T-helper 2 cell treated with Interferon-gamma antibody and Interleukin-4, amounts not matched to agents 5 μg/mL and 100 μg/mL, for 36 hours (primary cell): ENCODE data around the gene PEX11G.

Experiments
- DNase-seq: peaks from one replicate; pipeline ENCODE4 v3.0.0; 2021; ENCODE audit warnings: low spot score
- H3K27ac Mint-ChIP-seq: one replicate; pipeline ENCODE4 v1.8.0; 2021; ENCODE audit warnings: mild to moderate bottlenecking, mixed read lengths
- H3K27me3 Mint-ChIP-seq: one replicate; pipeline ENCODE4 v1.8.0; 2021; ENCODE audit warnings: low read depth, mixed read lengths
- H3K36me3 Mint-ChIP-seq: one replicate; pipeline ENCODE4 v1.8.0; 2021; ENCODE audit warnings: low read depth, mixed read lengths
- H3K4me1 Mint-ChIP-seq: one replicate; pipeline ENCODE4 v1.8.0; 2021; ENCODE audit warnings: low read depth, mixed read lengths
- H3K4me3 Mint-ChIP-seq: one replicate; pipeline ENCODE4 v1.8.0; 2022; ENCODE audit warnings: mild to moderate bottlenecking, moderate library complexity, mixed read lengths
- H3K9me3 Mint-ChIP-seq: one replicate; pipeline ENCODE4 v1.8.0; 2021; ENCODE audit warnings: mixed read lengths

The PEX11G gene

DNA sequence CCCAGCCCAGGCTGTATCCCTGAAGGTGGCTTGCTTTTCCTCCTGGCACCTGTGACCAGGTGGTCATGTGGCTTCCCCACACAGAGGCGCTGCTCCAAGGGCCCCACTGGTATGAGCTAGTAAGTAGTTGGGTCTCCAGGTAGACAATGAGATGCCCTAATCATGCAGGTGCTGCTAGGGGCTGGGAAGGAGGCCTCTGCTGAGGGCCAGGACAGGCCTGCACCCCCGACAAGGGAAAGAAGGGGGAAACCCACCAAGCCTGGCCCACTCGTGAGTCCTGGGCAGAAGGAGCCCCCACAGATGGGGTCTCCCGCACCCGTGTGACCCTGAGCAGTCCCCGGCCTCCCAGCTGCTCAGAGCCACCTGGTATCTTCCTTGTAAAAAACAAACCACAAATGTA is 13.2 kb downstream of the PEX11G start:
- no peak overlapping the region for H3K27ac Mint-ChIP-seq

DNA sequence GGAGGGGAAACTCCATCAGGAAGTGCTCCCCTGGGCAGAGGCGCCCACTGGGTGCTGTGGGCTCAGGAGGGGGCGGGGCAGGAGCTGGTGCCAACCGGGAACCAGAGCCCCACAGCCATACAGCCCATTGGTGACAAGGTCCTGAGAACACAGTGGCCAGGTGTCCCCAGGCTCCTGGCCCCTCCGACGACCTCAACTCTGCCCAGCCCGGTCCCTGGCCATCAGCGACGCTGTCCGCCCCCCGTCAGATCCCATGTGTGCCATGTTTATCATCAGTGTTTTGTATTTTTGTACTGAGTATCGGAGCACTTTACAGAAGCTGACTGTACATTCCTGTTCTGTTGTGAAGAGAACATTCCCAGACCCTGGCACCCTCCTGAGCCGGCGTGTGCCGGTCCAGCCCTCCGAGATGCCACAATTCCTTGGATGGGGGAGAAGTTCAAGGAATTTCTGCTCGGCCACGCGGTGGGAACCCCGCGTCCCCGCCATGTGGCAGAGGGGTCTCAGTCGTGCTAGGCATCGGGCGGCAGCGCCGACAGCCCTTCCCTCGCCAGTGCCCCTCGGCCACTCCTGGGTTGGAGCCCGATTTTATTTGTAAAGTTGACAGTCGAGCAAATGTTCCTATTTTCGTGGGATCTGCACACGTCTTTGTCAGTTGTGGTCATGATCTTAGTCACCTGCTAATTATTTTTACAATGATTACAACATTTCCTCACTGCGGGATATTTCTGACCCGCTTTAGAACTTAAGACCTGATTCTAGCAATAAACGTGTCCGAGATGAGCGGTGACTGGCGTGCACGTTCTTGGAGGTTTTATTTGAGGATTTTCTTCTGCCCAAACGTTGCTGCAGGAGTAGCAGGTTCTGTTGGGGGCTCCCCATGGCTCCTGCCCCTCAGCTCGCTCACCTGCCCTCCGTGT is 16.9 kb downstream of the PEX11G start:
- no peaks in the 10 kb centered on the region for H3K27me3 Mint-ChIP-seq
- H3K9me3 Mint-ChIP-seq, result no peaks in the 10 kb centered on the region
- peaks cover 13% of the 10 kb centered on the region for H3K36me3 Mint-ChIP-seq
- no peak for DNase-seq
- H3K4me1 Mint-ChIP-seq, result no peaks in the 10 kb centered on the region
- no peak overlapping the region for H3K27ac Mint-ChIP-seq
- H3K4me3 Mint-ChIP-seq, result no peak overlapping the region

More for the DNA sequence above, 13.2 kb downstream of the PEX11G start:
- no peak for DNase-seq
- no peaks in the 10 kb centered on the region for H3K27me3 Mint-ChIP-seq
- no peak overlapping the region for H3K4me3 Mint-ChIP-seq
- no peaks in the 10 kb centered on the region for H3K4me1 Mint-ChIP-seq
- H3K36me3 Mint-ChIP-seq, result peaks cover 7% of the 10 kb centered on the region
- H3K9me3 Mint-ChIP-seq, result no peaks in the 10 kb centered on the region

DNA sequence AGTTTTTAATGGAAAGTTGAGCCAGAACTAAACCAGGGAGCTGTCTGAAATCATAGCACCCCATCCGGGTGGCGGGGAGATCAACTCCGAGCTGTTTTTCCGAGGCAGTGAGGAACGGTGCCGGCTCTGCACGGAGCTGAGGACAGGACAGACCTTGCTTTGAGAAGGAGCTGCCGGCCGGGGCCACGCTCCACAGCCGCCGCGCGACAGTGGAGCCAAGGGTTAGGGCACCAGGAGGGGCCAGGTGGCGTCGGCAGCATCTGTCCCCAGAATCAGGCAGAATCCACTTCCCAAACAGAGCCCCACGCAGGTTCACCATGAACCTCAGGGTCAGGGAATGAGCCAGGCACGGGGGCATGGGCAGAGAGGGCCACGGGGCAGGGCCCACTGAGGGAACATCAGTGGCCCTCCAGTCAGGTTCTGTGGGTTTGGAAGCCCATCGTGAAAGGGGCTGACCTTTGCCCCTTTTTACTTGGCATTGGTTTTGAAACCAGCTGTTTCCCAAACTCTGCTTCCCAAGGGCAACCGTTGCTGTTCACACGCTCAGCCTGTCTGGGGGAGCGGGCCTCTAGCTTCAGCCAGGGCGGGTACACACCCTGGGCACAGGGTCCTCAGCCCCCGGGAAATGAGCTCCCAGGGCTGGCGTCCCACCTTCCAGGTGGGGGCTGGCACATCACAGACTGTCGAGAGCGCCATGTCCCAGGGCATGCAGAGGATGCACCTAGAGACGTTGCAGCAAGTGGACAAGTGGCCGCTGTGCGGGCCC is 18.1 kb downstream of the PEX11G start:
- DNase-seq, result no peak
- Mint-ChIP-seq H3K4me3 (no peak overlapping the region), H3K36me3 (peaks cover 13% of the 10 kb centered on the region), H3K4me1 (no peaks in the 10 kb centered on the region), H3K9me3 (no peaks in the 10 kb centered on the region), H3K27ac (no peak overlapping the region), H3K27me3 (no peaks in the 10 kb centered on the region)

DNA sequence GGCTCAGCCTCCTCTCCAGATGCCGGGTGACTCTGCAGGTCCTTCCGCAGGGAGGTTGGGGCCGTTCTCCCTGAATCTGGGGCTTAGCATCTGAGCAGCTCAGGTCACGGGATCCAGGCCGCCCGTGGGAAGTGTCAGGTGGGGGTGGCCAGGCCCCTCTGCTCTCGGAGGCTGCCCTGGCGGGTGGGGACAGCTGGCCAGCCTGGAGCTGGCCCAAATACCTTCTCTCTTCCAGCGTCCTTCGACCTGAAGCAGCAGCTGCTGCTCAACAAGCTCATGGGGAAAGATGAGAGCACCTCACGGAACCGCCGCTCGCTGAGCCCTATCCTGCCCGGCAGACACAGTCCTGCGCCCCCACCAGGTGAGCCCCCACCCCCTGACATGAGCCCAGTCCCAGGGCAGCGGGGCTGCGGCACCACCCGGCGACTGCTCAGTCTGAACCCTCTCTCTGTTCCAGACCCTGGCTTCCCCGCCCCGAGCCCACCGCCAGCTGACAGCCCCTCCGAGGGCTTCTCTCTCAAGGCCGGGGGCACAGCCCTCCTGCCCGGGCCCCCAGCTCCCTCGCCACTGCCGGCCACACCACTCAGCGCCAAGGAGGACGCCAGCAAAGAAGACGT is 19.1 kb downstream of the PEX11G start:
- Mint-ChIP-seq H3K9me3 (no peaks in the 10 kb centered on the region), H3K4me1 (no peaks in the 10 kb centered on the region), H3K36me3 (peaks cover 14% of the 10 kb centered on the region), H3K4me3 (no peak overlapping the region), H3K27me3 (no peaks in the 10 kb centered on the region), H3K27ac (no peak overlapping the region)
- no peak for DNase-seq

DNA sequence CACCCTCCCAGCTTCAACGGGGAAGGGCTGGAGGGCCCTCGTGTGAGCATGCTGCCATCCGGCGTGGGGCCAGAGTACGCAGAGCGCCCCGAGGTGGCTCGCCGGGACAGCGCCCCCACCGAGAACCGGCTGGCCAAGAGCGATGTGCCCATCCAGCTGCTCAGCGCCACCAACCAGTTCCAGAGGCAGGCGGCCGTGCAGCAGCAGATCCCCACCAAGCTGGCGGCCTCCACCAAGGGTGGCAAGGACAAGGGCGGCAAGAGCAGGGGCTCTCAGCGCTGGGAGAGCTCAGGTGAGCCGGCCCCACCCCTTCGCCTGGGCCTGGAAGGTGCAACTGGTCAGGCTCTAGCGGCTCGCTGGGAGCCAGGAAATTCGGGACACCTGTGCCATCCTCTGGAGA is 20.0 kb downstream of the PEX11G start:
- no peak for DNase-seq
- Mint-ChIP-seq H3K4me1 (no peaks in the 10 kb centered on the region), H3K9me3 (no peaks in the 10 kb centered on the region), H3K4me3 (no peak overlapping the region), H3K36me3 (peaks cover 18% of the 10 kb centered on the region), H3K27ac (no peak overlapping the region), H3K27me3 (no peaks in the 10 kb centered on the region)

DNA sequence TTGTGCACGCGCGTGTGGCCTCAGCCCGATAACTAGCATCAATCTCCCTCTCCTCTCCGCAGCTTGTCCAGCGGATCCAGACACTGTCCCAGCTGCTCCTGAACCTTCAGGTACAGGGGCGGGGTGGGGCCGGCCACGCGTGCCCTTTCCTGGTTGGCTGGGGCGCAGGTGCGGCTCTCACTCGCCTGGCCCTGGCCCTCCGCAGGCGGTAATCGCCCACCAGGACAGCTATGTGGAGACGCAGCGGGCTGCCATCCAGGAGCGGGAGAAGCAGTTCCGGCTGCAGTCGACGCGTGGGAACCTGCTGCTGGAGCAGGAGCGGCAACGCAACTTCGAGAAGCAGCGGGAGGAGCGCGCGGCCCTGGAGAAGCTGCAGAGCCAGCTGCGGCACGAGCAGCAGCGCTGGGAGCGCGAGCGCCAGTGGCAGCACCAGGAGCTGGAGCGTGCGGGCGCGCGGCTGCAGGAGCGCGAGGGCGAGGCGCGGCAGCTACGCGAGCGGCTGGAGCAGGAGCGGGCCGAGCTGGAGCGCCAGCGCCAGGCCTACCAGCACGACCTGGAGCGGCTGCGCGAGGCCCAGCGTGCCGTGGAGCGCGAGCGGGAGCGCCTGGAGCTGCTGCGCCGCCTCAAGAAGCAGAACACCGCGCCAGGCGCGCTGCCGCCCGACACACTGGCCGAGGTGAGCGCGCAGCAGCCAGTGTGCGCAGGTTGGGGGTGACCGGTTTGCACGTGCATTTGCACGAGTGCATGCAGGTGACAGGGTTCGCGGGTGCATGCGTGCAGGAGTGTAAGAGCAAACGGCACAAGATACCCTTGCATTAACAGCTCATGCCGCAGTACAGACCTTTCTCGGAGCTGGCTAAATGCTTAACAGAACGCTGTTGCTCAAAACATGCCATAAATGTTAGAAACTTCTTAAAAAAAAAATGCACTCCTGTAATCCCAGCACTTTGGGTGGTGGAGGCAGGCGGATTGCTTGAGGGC is 21.5 kb downstream of the PEX11G start:
- Mint-ChIP-seq H3K27ac (no peak overlapping the region), H3K36me3 (peaks cover 18% of the 10 kb centered on the region), H3K9me3 (no peaks in the 10 kb centered on the region), H3K27me3 (no peaks in the 10 kb centered on the region), H3K4me3 (no peak overlapping the region), H3K4me1 (no peaks in the 10 kb centered on the region)
- no peak for DNase-seq

DNA sequence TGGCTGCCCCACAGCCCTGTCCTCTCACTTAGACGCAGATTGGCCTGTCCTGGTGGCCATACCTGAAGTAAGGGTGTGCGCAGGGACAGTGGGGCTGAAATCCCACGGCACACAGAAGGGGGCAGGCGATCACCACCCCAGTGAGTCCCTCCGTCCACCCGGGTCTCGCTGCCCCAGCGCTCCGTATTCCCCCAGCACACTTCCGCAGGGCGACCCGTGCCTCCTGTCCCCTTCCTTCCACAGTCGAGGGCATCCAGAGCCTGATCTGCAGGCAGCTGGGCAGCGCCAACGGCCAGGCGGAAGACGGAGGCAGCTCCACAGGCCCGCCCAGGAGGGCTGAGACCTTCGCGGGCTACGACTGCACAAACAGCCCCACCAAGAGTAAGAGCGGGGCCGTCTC is 25.3 kb downstream of the PEX11G start:
- no peak overlapping the region for H3K27ac Mint-ChIP-seq
- H3K4me1 Mint-ChIP-seq, result no peaks in the 10 kb centered on the region
- no peak overlapping the region for H3K4me3 Mint-ChIP-seq
- no peaks in the 10 kb centered on the region for H3K27me3 Mint-ChIP-seq
- no peaks in the 10 kb centered on the region for H3K9me3 Mint-ChIP-seq
- DNase-seq, result no peak
- H3K36me3 Mint-ChIP-seq, result peaks cover 28% of the 10 kb centered on the region

DNA sequence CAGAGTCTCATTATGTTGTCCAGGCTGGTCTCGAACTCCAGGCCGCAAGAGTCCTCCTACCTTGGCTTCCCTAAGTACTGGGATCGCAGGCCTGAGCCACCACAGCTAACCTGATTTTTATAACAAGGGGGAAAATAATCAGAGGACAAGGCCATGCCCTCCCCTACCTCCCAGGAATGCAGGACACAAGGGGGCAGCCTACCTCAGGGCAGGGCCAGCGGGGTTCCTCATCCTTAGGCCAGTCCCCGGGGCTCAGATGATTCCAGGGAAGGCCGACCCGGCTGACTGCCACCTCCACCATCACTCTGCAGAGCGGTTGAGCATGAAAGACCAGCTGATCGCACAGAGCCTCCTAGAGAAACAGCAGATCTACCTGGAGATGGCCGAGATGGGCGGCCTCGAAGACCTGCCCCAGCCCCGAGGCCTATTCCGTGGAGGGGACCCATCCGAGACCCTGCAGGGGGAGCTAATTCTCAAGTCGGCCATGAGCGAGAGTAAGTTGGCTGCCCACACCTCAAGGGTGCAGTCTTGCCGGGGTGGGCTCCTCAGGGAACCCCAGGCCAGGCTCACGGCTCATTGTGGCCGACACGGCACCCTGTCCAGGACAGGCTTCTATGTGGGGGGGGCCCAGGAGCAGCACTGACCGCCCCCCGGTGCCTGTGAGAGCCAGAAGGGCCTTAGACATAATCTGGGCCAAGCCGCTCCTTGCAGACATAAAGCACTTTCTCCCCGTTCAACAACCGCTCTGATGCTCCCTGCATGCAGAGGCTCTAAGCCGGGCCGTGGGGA is 26.8 kb downstream of the PEX11G start:
- Mint-ChIP-seq H3K27ac (no peak overlapping the region), H3K4me1 (no peaks in the 10 kb centered on the region), H3K4me3 (no peak overlapping the region), H3K27me3 (no peaks in the 10 kb centered on the region), H3K36me3 (peaks cover 28% of the 10 kb centered on the region), H3K9me3 (no peaks in the 10 kb centered on the region)
- no peak for DNase-seq

DNA sequence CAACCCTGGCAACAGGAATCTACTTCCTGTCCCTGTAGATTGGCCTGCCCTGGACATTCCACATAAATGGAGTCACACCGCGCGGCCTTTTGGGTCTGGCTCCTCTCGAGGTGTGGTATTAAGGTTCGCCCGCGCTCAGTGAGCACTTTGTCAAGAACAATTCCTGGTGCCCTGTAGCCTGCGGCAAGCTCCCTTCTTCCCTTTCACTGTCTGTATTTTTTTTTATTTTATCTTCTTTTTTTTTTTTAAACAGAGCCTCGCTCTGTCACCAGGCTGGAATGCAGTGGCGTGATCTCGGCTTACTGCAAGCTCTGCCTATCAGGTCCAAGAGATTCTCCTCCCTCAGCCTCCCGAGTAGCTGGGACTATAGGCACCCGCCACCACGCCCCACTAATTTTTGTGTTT is 28.3 kb downstream of the PEX11G start:
- H3K36me3 Mint-ChIP-seq, result peaks cover 42% of the 10 kb centered on the region
- H3K9me3 Mint-ChIP-seq, result peaks cover under 1% of the 10 kb centered on the region
- no peak overlapping the region for H3K27ac Mint-ChIP-seq
- DNase-seq, result no peak
- no peak overlapping the region for H3K4me3 Mint-ChIP-seq
- no peaks in the 10 kb centered on the region for H3K27me3 Mint-ChIP-seq
- no peaks in the 10 kb centered on the region for H3K4me1 Mint-ChIP-seq

DNA sequence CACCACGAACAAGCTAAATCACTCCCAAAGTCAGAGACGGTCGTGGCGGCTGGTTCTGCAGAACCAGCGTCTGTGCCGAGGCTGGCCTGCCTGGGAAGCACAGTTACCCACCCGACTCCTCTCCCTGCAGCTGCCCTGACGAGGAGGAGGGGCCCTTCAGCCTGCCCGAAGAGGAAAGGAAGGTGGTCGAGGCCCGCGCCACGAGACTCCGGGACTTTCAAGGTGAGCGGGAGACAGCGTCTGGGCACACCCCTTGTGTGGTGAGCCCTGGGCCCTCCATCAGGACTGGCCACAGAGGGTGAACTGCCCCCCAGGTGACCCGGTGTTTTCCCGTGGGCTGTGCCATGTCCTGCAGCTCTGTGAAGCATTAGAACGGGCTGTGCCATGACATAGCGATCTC is 29.1 kb downstream of the PEX11G start:
- Mint-ChIP-seq H3K9me3 (peaks cover 8% of the 10 kb centered on the region), H3K36me3 (peaks cover 49% of the 10 kb centered on the region), H3K27me3 (no peaks in the 10 kb centered on the region), H3K4me3 (no peak overlapping the region), H3K27ac (no peak overlapping the region), H3K4me1 (no peaks in the 10 kb centered on the region)
- no peak for DNase-seq

DNA sequence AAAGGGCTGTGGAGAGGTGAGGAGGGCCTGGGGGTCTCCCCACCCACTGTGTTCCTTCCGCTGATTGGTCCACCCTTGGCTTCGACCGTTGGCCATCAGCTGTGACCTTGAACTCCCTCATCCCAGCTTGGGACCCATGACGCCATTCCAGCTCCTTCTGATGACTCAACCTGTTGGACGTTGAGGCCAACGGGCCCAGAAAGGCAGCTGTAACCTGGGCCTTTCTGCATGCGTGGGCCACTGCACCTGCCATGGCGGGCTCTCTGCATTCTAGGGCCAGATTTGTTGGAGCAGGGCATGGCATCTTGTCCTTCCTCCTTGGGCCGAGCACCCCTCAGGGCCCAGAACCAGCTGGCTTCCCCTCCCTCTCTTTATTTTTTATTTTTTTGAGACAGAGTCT is 30.2 kb downstream of the PEX11G start:
- no peak overlapping the region for H3K4me3 Mint-ChIP-seq
- no peak for DNase-seq
- H3K36me3 Mint-ChIP-seq, result peaks cover 57% of the 10 kb centered on the region
- no peaks in the 10 kb centered on the region for H3K27me3 Mint-ChIP-seq
- no peaks in the 10 kb centered on the region for H3K4me1 Mint-ChIP-seq
- H3K27ac Mint-ChIP-seq, result no peak overlapping the region
- peaks cover 18% of the 10 kb centered on the region for H3K9me3 Mint-ChIP-seq

DNA sequence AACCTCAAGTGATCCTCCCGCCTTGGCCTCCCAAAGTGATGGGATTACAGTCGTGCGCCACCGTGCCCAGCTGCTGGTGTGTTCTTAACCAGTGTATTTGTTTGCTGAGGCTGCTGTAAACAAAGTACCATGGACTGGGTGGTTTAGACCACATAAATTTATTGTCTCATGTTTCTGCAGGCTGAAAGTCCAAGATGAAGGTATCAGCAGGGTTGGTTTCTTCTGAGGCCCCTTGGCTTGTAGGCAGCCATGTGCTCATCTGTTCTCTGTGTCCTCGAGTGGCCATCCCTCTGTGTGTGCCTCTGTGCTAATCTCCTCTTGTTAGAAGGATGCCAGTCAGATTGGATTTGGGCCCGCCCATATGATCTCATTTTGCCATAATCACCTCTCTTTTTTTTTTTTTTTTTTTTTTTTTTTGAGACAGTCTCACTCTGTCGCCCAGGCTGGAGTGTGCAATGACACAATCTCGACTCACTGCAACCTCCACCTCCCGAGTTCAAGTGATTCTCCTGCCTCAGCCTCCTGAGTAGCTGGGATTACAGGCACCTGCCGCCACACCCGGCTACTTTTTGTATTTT is 31.8 kb downstream of the PEX11G start:
- Mint-ChIP-seq H3K4me3 (no peak overlapping the region), H3K27ac (no peak overlapping the region), H3K9me3 (peaks cover 21% of the 10 kb centered on the region), H3K36me3 (peaks cover 64% of the 10 kb centered on the region), H3K27me3 (no peaks in the 10 kb centered on the region), H3K4me1 (no peaks in the 10 kb centered on the region)
- DNase-seq, result no peak
